ENCODE results near the gene MDK.

The MDK gene

GRCh38 chr11:46346886-46347636 is 34.4 kb upstream of the MDK start, which contains the start of gene DGKZ:
TSS of gene DGKZ (plus strand) at chr11:46347463. CDS start at chr11:46347660, 197 bp downstream.
- ChIA-PET CTCF (interaction anchor here (0.6 to 10.0 kb wide), 16 partner anchors 8 to 1184 kb away, joined by 3 to 98 read pairs (median 4); no protein-coding TSS in a partner anchor), POLR2A (no interaction called here)
- H3K27ac ChIP-seq (ENCODE audit: extremely low read depth, low read depth, low read length): peak within 1 kb of the TSS; percentile 64; the same call in 1 of the 2 replicates
- H3K4me3 ChIP-seq (ENCODE audit: low read depth, low read length): peak within 1 kb of the TSS; percentile 85
- H3K36me3 ChIP-seq (ENCODE audit: control insufficient read depth in 2 of 2, insufficient read depth in 1 of 2, low read length in 2 of 2): peaks cover 0 to 12% of the 10 kb centered on the region in 2 experiments; a peak in 1 of 3 replicates
- no peaks in the 10 kb centered on the region; the same call in 1 of the 2 replicates for H3K4me1 ChIP-seq (ENCODE audit: control insufficient read depth, insufficient read depth, low read length)
- H3K9me3 ChIP-seq (ENCODE audit: control insufficient read depth, insufficient read depth, low read depth, low read length): no peaks in the 10 kb centered on the region
- TF ChIP-seq KLF17 (tag by site-specific recombination; IDR thresholded peaks at IDR 0.05) (0 out of 2 replicates have a peak, but pooled peaks have one; percentile 35), ZNF600 (tag by site-specific recombination; IDR thresholded peaks at IDR 0.05) (peak; percentile 56), MYNN (tag by site-specific recombination; IDR thresholded peaks at IDR 0.05; ENCODE audit: borderline replicate concordance) (0 out of 2 replicates have a peak, but pooled peaks have one; percentile 17), SP2 (tag by site-specific recombination; IDR thresholded peaks at IDR 0.05) (peak; percentile 63), SCRT1 (tag by site-specific recombination; IDR thresholded peaks at IDR 0.05; ENCODE audit: borderline replicate concordance) (no peak), ZNF2 (tag by site-specific recombination; IDR thresholded peaks at IDR 0.05) (0 out of 2 replicates have a peak, but pooled peaks have one; percentile 55), PBX3 (CRISPR knock-in tag; IDR thresholded peaks at IDR 0.05) (peak; percentile 41; the same call in 1 of the 2 replicates), ZNF549 (tag by site-specific recombination; IDR thresholded peaks at IDR 0.05) (no peak), SP7 (tag by site-specific recombination; IDR thresholded peaks at IDR 0.05) (0 out of 2 replicates have a peak, but pooled peaks have one; percentile 42), ZNF341 (tag by site-specific recombination; IDR thresholded peaks at IDR 0.05; ENCODE audit: low read depth) (peak; percentile 85), PATZ1 (tag by site-specific recombination; IDR thresholded peaks at IDR 0.05) (peak; percentile 22; the same call in 1 of the 2 replicates), ZNF488 (tag by site-specific recombination; IDR thresholded peaks at IDR 0.05) (no peak), ZNF830 (tag by site-specific recombination; IDR thresholded peaks at IDR 0.05; ENCODE audit: low read depth) (no peak), ZNF335 (tag by site-specific recombination; conservative IDR thresholded peaks at IDR 0.05) (0 out of 2 replicates have a peak, but pooled peaks have one; percentile 20), ZNF366 (tag by site-specific recombination; conservative IDR thresholded peaks at IDR 0.05) (peak; percentile 36; the same call in 1 of the 2 replicates), PRDM4 (tag by site-specific recombination; IDR thresholded peaks at IDR 0.05) (no peak), ZNF660 (tag by site-specific recombination; IDR thresholded peaks at IDR 0.05) (peak; percentile 41; the same call in 1 of the 2 replicates), ZNF791 (tag by site-specific recombination; IDR thresholded peaks at IDR 0.05) (no peak), ZBTB44 (tag by site-specific recombination; IDR thresholded peaks at IDR 0.05) (0 out of 2 replicates have a peak, but pooled peaks have one; percentile 19), ZNF792 (tag by site-specific recombination; IDR thresholded peaks at IDR 0.05) (peak; percentile 31; the same call in 1 of the 2 replicates), ZBTB48 (tag by site-specific recombination; IDR thresholded peaks at IDR 0.05) (peak; percentile 70), ZBTB17 (tag by site-specific recombination; IDR thresholded peaks at IDR 0.05) (peak; percentile 39; the same call in 1 of the 2 replicates), ZNF350 (tag by site-specific recombination; IDR thresholded peaks at IDR 0.05) (no peak), RBAK (tag by site-specific recombination; IDR thresholded peaks at IDR 0.05) (no peak), ZNF248 (tag by site-specific recombination; IDR thresholded peaks at IDR 0.05) (no peak), ZNF560 (tag by site-specific recombination; IDR thresholded peaks at IDR 0.05; ENCODE audit: borderline replicate concordance) (no peak), ZFHX2 (tag by site-specific recombination; conservative IDR thresholded peaks at IDR 0.05) (peak; percentile 30; the same call in 1 of the 2 replicates), ZEB2 (tag by site-specific recombination; IDR thresholded peaks at IDR 0.05) (0 out of 2 replicates have a peak, but pooled peaks have one; percentile 26)
